HepG2 (cell line): ENCODE measurements around the gene SRP14. TPM values are rescaled to one million over a fixed set of nuclear protein-coding genes. Genes with fewer than 3 reads are reported as not detected.

Source experiments
- ATAC-seq: fragments of 200-7000 bp; cut with Tn5 transposase; 3 replicates; pipeline ENCODE4 v1.9.1; 2020; ENCODE audit warnings: mild to moderate bottlenecking, moderate library complexity
- BruUV-seq: library from RNA; stranded (reverse); fragments of 400-500 nt; replicated peaks from 2 replicates; lab custom pipeline; 2021; lab: Mats Ljungman, UMichigan
- CTCF ChIA-PET: fragments of 300-600 bp; formaldehyde crosslinking; extraction: SDS; loops from one replicate; lab custom pipeline; 2021; ENCODE audit warnings: low total read pairs, inconsistent platforms, low intra/inter-chr PET ratio; lab: Yijun Ruan, JAX
- POLR2A ChIA-PET: fragments of 350-600 bp; sonication (Branson Sonifier 250); formaldehyde crosslinking; loops from one replicate; lab custom pipeline; 2020; ENCODE audit warnings: antibody characterized with exemption, inconsistent platforms; lab: Yijun Ruan, JAX
- DNase-seq: peaks from one replicate; pipeline ENCODE4 v3.0.0-alpha.2; 2015; ENCODE audit warnings: low spot score
- FAIRE-seq: peaks from 3 replicates; lab custom pipeline; 2011; peaks lifted over from hg19 to GRCh38; lab: Jason Lieb, UNC
- H2AFZ ChIP-seq: one replicate; pipeline ENCODE4 v1.6.1; 2011; ENCODE audit warnings: low read length, inconsistent platforms
- H3K27ac ChIP-seq: fragments of 300-600 bp; 3 replicates; pipeline ENCODE4 v1.8.0; 2011; ENCODE audit warnings: mixed run types, mild to moderate bottlenecking, mixed read lengths, low read length, inconsistent platforms; ENCODE audit not compliant: insufficient read depth; ENCODE audit errors: extremely low read length
- H3K27me3 ChIP-seq, 2 experiments: fragments of 200-600 bp in 1 of 2; 2 replicates in 1 of 2; 3 replicates in 1 of 2; pipeline versions ENCODE4 v1.6.0 to v1.8.0; 2011; ENCODE audit warnings: low read length in 2 of 2, mild to moderate bottlenecking in 2 of 2, moderate library complexity in 2 of 2, inconsistent platforms in 1 of 2; ENCODE audit not compliant: insufficient read depth in 2 of 2, control insufficient read depth in 1 of 2
- H3K36me3 ChIP-seq, 2 experiments: fragments of 200-600 bp in 1 of 2; replicated peaks in 1 of 2; 2 replicates in 1 of 2; 3 replicates in 1 of 2; pipeline versions ENCODE4 v1.5.1 to v1.8.0; 2011; ENCODE audit warnings: low read length in 2 of 2, inconsistent platforms in 1 of 2; ENCODE audit not compliant: insufficient read depth in 2 of 2, control insufficient read depth in 1 of 2
- H3K4me1 ChIP-seq: 2 replicates; pipeline ENCODE4 v1.5.1; 2012; ENCODE audit warnings: low read length, inconsistent platforms; ENCODE audit not compliant: insufficient read depth
- H3K4me2 ChIP-seq: 2 replicates; pipeline ENCODE4 v1.6.0; 2011; ENCODE audit warnings: low read depth, low read length, inconsistent platforms
- H3K4me3 ChIP-seq, 3 experiments: fragments of 200-600 bp in 1 of 3; sonication (generic), shearing (Covaris generic) in 1 of 3; replicated peaks in 1 of 3; 2 replicates each; pipeline ENCODE4 v1.5.1; 2011 to 2016; ENCODE audit warnings: low read length in 3 of 3, inconsistent platforms in 2 of 3, low read depth in 2 of 3, mild to moderate bottlenecking in 2 of 3, control low read depth in 1 of 3, mixed read lengths in 1 of 3; ENCODE audit not compliant: insufficient read depth in 1 of 3
- H3K79me2 ChIP-seq: one replicate; pipeline ENCODE4 v1.6.1; 2011; ENCODE audit warnings: low read length, inconsistent platforms; ENCODE audit not compliant: insufficient read depth
- H3K9ac ChIP-seq: 2 replicates; pipeline ENCODE4 v1.6.0; 2011; ENCODE audit warnings: mild to moderate bottlenecking, low read depth, low read length, inconsistent platforms; ENCODE audit not compliant: insufficient read depth
- H3K9me3 ChIP-seq: 2 replicates; pipeline ENCODE4 v1.5.1; 2012; ENCODE audit warnings: mild to moderate bottlenecking, low read length
- H4K20me1 ChIP-seq: 2 replicates; pipeline ENCODE4 v1.6.0; 2011; ENCODE audit warnings: inconsistent platforms, mild to moderate bottlenecking, low read length, moderate library complexity; ENCODE audit not compliant: insufficient read depth
- CBX2 ChIP-seq, 2 experiments: fragments of 200-600 bp in 1 of 2; sonication (generic); formaldehyde crosslinking in 1 of 2; IDR thresholded peaks; 2 replicates each; pipeline versions ENCODE4 v1.7.0 to v1.8.1; 2018 to 2022; ENCODE audit warnings: low read depth in 2 of 2, low read length in 1 of 2, mild to moderate bottlenecking in 1 of 2, missing genetic modification reagents in 1 of 2
- CREBL2 ChIP-seq: sonication (generic); formaldehyde crosslinking; IDR thresholded peaks from 2 replicates; pipeline ENCODE4 v1.8.1; 2023; ENCODE audit warnings: missing genetic modification reagents, mild to moderate bottlenecking, borderline replicate concordance
- KAT2B ChIP-seq: fragments of 150-350 bp; IDR thresholded peaks from 2 replicates; pipeline ENCODE4 v1.6.1; 2014; ENCODE audit warnings: low read depth, low read length, borderline replicate concordance
- KLF6 ChIP-seq: IDR thresholded peaks from 2 replicates; pipeline ENCODE4 v1.8.0; 2016; ENCODE audit warnings: missing biosample characterization, missing genetic modification reagents
- MAFF ChIP-seq: IDR thresholded peaks from 2 replicates; pipeline ENCODE4 v1.6.1; 2011; ENCODE audit warnings: low read depth, low read length, improper control_type of control experiment
- MTF1 ChIP-seq: sonication (generic); formaldehyde crosslinking; IDR thresholded peaks from 2 replicates; pipeline ENCODE4 v1.5.0; 2020; ENCODE audit warnings: missing genetic modification reagents
- ZNF136 ChIP-seq: sonication (generic); formaldehyde crosslinking; IDR thresholded peaks from 2 replicates; pipeline ENCODE4 v1.8.1; 2022; ENCODE audit warnings: low read depth, mild to moderate bottlenecking, moderate library complexity, missing genetic modification reagents
- ZNF614 ChIP-seq: IDR thresholded peaks from 2 replicates; pipeline ENCODE4 v1.6.1; 2018; ENCODE audit warnings: missing biosample characterization, missing genetic modification reagents, inconsistent platforms, borderline replicate concordance
- ZNF770 ChIP-seq: sonication (generic); formaldehyde crosslinking; IDR thresholded peaks from 2 replicates; pipeline ENCODE4 v1.5.0; 2020; ENCODE audit warnings: mild to moderate bottlenecking, missing genetic modification reagents
- ZNF891 ChIP-seq: sonication (generic); formaldehyde crosslinking; IDR thresholded peaks from 2 replicates; pipeline ENCODE4 v1.5.0; 2020; ENCODE audit warnings: mild to moderate bottlenecking, missing genetic modification reagents
- WGBS: methylation state at CpG from one replicate; pipeline ENCODE4 v1.1.6; 2017; ENCODE audit warnings: low lambda C conversion rate; 5-methylcytosine and 5-hydroxymethylcytosine counted together
- in situ Hi-C: cut with HindIII; loops from 2 replicates; pipeline ENCODE4 v1.10.0; 2017; ENCODE audit warnings: low pct_unique_long_range_greater_than_20kb; ENCODE audit not compliant: extremely low pct_ligation_motif_present
- intact Hi-C: fragments of 100-400 bp; cut with micrococcal nuclease; formaldehyde crosslinking; loops from one replicate; pipeline ENCODE4 v1.10.0; 2022; ENCODE audit not compliant: unreplicated experiment
- polyA plus RNA-seq, 8 experiments: library from polyadenylated mRNA; depleted of rRNA in 3 of 8; stranded (reverse) in 7 of 8; unstranded in 1 of 8; fragments of >200 nt; fragmentation: Illumina TruSeq in 4 of 8; extraction: Trizol in 4 of 8; gene quantifications; 2 replicates each; pipeline versions ENCODE4 v1.2.1 to v1.2.3, GENCODE V29; 2011 to 2016; ENCODE audit warnings: low read depth in 4 of 8, missing spikeins in 1 of 8, mixed read lengths in 1 of 8; ENCODE audit not compliant: insufficient read depth in 1 of 8
- total RNA-seq, 5 experiments: library from RNA; depleted of rRNA; stranded (reverse); fragments of >200 nt; fragmentation: Illumina TruSeq; extraction: Trizol; gene quantifications; 2 replicates each; pipeline ENCODE4 v1.2.3, GENCODE V29; 2016; ENCODE audit warnings: low read depth in 1 of 5

SRP14 gene
- total and polyA plus RNA-seq, 2 of the 13 experiments (the other 11 are each of a cell fraction or from before 2014, with no cell fraction given): 208 to 356 TPM

- DNase-seq (no peak), ATAC-seq (no peak), FAIRE-seq (no peak)
- no peak overlapping the region for H3K27ac ChIP-seq
- H2AFZ ChIP-seq: no peak overlapping the region
- H3K4me2 ChIP-seq: no peak overlapping the region
- peaks cover 8% of the 10 kb centered on the region for H3K79me2 ChIP-seq
- H3K4me1 ChIP-seq: peaks cover 78% of the 10 kb centered on the region
- peaks cover 0 to 2% of the 10 kb centered on the region in 2 experiments; a peak in 1 of 5 replicates for H3K36me3 ChIP-seq
- BruUV-seq: no TSS peak
- no peaks in the 10 kb centered on the region for H3K9me3 ChIP-seq
- H4K20me1 ChIP-seq: no peaks in the 10 kb centered on the region
- in situ Hi-C loops: no loop called here
- no peaks in the 10 kb centered on the region; a peak in 1 of 5 replicates for H3K27me3 ChIP-seq
- TF ChIP-seq ZNF770 (CRISPR knock-in tag) (no peak), KAT2B (no peak), CREBL2 (no peak), KLF6 (CRISPR knock-in tag) (no peak), ZNF136 (no peak), ZNF614 (CRISPR knock-in tag) (no peak), MAFF (no peak), CBX2 (IDR thresholded peaks at IDR 0.05; ENCODE audit: low read depth, low read length) (no peak), CBX2 (CRISPR knock-in tag; IDR thresholded peaks at IDR 0.05; ENCODE audit: low read depth) (no peak), ZNF891 (CRISPR knock-in tag) (no peak), MTF1 (CRISPR knock-in tag) (no peak)
- CTCF ChIA-PET: no interaction called here
- intact Hi-C loops: no loop called here
- 84% methylated on average over 10 of the region's 10 CpGs for WGBS
- POLR2A ChIA-PET: interaction anchor here (9.5 kb wide), 1 partner anchor 12 kb away, joined by 225 read pairs; no protein-coding TSS in a partner anchor
- H3K4me3 ChIP-seq: no peak overlapping the region
- no peak overlapping the region for H3K9ac ChIP-seq
Measured at GRCh38 chr15:40085266-40085665, 46.3 kb upstream of the SRP14 start.
